Activated CD8-positive, alpha-beta memory T cell treated with anti-CD3 and anti-CD28 coated beads for 48 hours (primary cell): Measurements from ENCODE around the gene MRPL40.

Experiments used
- DNase-seq, 3 experiments: peaks; one replicate each; pipeline ENCODE4 v3.0.0-alpha.2; 2020; ENCODE audit warnings: low read depth in 2 of 3, low spot score in 2 of 3

MRPL40 gene

DNA sequence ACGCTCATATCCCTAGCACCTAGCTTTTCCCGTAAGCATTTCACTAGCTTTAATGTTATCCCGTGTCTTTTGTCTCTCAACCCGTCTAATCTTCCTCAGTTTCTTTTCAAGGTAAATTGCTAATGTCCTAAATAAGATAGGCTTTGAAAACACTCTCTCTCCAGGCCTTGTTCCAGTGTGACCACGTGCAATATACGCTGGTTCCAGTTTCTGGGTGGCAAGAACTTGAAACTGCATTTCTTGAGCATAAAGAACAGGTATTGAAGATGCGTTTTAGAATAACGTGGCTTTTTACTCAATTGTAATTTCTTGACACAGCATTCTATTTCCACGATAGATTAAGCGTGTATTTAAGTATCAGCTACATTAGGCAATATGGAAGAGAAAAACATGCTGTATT lies 48.4 kb downstream of the MRPL40 start:
- no peak for DNase-seq

DNA sequence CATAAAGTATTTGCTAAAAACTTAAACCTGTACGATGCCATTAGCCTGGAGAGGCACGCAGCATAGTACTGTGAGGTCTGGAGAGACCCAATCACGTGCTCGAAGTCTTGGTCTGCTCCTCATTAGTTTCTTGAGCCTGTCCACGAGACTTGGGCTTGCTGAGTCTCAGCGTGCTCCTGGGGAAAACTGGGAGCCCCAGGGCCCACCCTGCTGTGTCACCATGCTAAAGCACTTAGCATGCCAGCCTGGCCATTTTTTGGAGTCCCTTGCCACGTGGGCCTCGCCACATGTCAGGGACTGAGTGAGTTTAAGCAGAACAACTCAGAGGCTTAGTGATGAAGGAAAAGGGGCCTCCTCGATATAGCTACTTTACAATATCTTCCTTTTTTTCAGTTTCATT lies 50.0 kb downstream of the MRPL40 start:
- no peak for DNase-seq

DNA sequence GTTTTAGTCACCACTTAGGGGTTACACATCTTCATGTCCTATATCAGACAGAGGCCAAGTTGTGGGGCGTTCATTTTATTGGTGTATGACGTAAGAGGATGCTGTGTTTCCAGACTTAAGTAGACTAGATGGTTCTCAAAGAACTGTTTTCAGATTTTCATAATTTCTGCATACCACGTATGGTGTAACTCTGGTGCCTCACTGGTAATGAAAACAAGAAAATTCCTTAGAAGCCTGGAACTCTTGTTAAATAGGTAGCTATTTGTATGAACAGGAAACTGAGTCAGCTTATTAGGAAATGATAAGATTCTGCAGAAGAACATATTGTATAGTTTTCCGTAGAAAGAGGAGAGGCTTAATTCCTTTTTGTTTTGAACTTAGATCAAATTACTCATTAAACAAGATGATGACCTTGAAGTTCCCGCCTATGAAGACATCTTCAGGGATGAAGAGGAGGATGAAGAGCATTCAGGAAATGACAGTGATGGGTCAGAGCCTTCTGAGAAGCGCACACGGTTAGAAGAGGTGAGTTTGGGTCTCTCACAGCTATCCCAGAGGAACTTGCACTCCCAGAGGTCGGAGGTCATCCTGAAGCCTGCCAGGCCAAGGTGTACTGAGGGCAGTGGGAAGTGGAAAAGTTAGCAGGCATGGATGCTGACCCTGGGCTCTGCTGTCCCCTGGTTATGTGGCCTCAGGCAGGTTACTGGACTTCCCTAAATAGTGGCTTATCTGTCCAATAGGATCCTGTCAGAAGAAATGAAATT lies 51.3 kb downstream of the MRPL40 start:
- no peak for DNase-seq
